Activated effector memory CD4-positive, alpha-beta T cell treated with anti-CD3 and anti-CD28 coated beads, Interleukin-2, amount 50 U/mL, for 16 hours (primary cell): Measurements from ENCODE around the gene RBM47.
"Not testable (repeated sequence)": the region's sequence is repeated elsewhere in the genome, so short reads cannot be mapped to it uniquely, and the experiment has no call there.

ENCODE experiments used
- DNase-seq: peaks from one replicate; pipeline ENCODE4 v3.0.0-alpha.2; 2020

Gene RBM47

DNA sequence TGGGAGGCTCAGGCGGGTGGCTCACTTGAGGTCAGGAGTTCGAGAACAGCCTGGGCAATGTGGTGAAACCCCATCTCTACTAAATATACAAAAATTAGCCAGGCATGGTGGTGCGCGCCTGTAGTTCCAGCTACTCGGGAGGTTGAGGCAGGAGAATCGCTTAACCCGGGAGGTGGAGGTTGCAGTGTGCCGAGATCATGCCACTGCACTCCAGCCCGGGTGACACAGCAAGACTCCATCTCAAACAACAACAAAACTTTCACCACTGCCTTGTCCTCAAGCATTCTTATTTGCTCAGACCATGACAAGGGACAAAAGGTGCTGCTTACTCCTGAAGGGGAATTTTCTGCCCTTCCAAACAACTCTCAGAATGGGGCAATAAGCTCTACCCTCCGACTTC, 194.4 kb downstream of the RBM47 start:
- DNase-seq, result not testable (repeated sequence)

DNA sequence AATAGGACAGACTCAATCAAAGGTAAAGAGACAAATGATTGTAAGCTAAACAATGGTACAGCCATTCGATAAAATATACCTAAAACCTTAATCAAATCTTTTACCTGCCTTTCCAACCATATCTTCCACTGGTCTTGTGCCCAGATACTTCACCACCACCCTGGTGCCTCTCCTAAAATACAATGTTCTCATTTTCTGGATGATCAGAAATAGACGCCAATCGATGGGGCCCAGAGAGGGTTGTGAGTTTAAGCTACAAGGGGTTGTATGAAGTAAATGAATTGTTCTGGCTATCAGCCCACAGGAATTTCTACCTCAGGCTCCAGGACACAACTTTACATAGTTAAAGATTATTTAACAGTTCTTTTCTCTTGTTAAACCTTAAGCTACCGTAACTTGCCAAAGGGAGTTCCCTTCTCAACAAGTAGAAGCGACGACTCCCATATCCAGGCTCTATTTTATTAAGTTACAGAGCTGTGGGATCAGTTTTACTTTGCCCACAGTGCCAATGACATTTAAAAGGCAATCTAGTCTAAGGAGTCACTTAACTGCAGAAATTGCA, 195.5 kb downstream of the RBM47 start:
- no peak for DNase-seq

DNA sequence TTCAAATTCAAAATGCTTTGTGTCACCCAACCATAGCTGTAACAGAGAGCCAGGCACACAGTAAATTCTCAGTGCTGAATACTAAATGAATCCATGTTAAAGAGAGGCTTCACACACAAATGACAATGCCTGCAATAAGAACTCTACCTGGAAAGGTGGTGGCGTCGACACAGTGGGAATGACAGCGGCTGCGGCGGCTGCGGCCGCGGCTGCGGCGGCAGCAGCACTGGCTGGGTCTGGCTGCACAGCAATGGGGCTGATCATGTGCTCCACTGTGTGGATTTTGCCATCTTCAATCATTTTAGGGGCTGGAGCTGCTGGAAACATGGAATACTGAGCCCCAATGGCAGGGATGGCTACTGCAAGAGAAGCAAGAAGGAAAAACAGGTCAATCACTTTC, 197.2 kb downstream of the RBM47 start:
- no peak for DNase-seq

DNA sequence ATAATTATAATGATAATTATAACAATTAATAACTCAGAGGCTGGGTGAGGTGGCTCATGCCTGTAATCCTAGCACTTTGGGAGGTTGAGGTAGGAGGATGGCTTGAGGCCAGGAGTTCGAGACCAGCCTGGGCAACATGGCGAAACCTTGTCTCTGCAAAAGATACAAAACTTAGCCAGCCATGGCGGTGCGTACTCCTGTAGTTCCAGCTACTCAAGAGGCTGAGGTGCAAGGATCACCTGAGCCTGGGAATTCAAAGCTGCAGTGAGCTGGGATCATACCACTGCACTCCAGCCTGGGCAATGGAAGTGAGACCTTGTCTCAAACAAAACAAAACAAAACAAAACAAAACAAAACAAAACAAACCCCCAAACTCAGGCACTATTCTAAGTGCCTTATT, 201.8 kb downstream of the RBM47 start:
- DNase-seq, result not testable (repeated sequence)

DNA sequence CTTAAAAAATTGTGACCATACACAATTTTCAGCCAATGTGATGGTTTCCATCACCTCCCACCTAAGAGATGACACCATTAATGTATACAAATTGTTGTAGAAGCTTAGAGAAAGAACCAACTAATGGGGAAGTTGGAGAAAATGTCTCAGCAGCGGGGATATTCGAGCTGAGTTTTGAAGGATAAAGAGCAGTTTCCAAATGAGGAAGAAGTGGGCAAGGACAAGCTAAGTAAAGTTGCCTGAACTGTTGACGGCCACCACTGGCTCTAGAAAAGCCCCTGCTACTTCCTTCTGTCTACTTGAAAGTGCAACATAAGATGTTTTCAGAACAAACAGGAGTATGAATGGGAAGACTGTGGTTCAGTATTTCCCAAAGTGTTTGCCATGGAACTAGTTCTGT, 202.5 kb downstream of the RBM47 start:
- DNase-seq, result no peak

DNA sequence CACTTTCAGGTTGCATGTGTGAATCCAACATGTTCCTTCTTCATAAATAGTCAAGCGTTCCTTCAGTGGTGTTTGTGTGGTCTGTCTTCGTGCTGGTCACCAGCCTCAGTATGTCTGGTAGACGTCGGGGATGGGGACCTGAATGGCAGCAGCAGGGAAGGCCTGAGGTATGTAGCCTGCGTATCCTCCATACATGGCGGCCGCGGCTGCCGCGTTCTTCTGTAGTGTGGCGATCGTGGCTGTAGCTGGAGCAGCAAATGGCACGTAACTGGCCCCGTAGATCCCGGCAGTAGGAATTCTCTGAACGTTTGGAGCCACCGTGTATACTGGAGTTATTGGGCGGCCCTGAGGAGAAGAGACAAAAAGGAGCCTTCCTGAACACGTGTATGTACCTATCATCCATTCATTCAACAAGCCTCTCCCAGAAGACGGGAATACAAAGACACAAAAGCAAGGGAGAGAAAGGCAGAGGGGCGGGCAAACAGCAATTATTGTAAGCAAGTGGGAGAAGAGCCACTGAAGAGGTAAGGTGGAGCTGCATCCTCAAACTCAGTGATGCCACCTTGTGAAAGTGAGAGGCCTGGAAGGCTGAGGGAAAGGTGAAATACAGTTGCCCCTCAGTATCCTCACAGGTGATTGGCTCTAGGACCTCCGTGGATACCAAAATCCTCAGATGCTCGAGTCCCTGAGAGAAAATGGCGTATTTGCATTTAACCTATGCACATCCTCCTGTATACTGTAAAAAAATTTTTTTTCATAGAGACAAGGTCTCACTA, 203.7 kb downstream of the RBM47 start:
- no peak for DNase-seq

DNA sequence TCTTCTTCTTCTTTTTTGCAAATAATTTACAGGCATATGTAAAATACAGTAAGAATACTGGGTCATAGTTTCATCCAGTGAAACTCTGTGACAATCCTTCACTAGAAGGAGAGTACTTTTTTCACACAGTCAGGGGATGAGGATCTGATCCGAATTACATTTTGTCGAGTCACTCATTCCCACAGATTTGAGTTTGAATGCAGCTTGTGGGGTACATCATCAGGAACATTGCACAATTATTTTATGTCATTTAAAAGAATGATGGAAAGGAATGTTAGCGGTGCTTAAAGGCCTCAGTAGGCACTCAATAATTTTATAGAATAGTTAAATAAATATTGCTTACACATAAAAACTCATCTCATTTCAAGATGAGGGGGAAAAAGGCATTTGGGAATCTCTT, 205.9 kb downstream of the RBM47 start:
- no peak for DNase-seq

DNA sequence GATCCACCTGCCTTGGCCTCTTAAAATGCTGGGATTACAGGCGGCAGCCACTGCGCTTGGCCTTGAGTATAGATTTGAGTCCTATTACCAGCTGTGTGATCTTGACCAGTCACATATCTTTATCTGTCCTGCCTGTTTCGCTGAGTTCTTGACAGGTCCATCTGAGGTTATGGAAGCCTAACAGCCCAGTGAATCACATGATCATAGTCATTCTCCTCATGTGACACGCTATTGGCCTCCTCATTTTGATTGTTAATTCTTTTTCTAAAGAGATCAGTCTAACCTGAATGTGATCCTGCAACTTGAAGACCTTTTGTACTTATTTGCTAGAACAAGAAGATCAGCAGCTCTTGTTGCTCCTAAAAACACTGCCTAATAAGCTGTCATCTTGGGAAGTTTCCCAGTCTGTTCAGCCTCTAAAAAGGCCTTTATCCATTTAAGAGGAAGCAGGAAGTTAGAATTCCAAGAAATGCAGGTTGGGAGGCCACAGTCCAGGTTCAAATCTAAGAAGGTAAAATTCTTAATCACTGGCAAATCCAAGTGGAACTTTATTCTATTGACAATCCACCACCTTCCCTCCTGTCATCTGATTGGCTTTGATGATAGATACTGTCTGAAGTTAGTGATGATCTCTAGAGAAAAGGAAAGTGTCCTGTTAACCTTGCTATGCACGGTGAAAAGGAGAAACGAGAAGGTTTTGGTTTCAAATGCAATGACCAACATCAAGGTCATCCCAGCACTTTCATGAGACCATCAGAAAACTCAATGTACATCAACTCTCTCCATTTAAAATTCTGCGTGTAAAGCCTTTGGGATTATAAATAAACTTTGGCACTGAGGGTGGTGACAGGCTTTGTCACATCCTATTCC, 207.6 kb downstream of the RBM47 start:
- DNase-seq, result no peak

DNA sequence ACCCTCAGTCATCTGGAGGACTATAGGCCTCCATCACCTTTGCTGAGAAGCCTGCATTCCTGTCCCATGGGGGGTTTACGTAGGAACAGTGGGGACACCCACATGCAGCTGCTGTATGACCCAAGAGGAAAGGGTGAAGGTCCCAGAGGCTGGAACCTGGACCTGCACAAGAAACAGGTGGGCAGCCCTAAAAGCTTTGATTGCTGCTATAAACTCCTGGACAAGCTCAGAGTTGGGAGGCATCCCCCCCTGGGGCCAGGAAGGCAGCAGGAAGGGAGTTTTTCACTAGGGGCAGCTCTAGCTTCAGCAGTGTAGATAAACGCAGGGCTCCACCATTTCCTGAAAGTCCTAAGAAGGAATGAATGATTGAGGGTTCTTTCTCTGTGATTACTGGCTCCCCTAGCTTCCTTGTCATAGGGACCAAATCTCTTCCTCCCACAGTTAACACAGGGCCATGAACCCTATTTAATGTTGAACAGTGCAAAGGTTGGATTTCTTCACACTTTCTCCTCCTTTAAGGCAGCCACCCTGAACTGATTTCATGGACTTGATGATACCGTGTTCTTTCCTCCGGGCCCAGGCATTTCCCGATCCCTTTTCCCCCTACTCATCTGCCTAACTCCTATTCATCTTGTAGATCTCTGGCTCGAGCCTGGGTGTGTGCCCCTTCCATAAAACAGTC, 210.3 kb downstream of the RBM47 start:
- no peak for DNase-seq

DNA sequence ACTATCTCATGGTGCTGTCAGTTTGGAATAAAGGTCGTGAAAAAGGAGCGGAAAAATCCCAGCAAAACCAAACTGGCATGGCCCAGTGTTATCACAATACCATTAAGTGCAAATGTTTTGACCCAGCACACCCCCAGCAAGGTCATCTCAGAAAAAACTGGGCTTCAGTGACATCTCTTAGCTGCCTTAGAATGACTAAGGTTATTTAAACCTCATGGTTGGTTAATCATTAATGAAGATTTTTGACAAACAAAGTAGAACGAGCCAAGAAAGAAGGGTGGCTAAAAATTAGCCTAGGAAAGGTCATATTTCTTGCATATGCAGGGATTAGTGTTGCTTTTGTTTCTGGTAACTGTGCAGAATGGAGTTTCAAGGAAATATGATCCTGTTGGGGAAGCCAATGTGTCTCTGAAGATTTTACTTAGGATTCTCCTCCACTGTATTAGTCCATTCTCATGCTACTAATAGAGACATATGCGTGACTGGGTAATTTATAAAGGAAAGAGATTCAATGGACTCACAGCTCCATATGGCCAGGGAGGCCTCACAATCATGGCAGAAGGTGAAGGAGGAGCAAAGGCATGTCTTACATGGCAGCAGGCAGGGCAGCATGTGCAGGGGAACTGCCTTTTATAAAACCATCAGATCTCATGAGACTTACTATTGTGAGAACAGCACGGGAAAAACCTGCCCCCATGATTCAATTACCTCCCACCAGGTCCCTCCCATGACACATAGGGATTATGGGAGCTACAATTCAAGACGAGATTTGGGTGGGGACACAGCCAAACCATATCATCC, 211.0 kb downstream of the RBM47 start:
- DNase-seq, result no peak

DNA sequence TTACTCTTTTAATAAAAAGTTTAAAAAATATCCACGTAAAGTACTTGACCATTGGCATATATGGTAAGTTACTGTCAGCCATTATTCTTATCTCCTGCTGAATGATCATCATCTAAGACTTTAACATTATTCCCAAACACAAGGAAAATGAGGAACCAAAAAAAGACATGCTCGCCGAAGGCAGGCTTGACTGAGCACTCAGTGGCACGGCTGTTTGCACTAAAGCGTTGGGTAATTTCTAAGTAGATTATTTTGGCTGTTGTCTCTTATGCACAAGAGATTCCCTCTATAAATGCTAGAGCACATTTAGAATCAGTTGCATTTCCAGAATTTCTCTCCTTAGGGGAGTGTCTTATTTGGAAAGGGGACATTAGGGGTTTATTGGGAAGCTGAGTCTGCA, 211.7 kb downstream of the RBM47 start:
- no peak for DNase-seq

DNA sequence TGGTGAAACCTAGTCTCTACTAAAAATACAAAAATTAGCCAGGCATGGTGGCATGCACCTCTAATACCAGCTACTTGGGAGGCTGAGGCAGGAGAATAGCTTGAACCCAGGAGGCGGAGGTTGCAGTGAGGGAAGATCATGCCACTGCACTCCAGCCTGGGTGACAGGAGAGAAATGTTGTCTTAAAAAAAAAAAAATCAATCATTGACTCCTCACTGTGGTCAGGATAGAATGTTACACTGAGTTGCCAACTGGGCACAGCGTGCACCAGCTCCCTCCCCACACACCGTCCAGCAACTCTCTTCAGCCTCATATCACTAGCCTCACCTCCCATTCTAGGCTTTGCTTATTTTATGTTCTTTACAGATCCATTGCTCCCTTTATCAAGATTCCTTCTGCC, 215.0 kb downstream of the RBM47 start:
- DNase-seq, result no peak

DNA sequence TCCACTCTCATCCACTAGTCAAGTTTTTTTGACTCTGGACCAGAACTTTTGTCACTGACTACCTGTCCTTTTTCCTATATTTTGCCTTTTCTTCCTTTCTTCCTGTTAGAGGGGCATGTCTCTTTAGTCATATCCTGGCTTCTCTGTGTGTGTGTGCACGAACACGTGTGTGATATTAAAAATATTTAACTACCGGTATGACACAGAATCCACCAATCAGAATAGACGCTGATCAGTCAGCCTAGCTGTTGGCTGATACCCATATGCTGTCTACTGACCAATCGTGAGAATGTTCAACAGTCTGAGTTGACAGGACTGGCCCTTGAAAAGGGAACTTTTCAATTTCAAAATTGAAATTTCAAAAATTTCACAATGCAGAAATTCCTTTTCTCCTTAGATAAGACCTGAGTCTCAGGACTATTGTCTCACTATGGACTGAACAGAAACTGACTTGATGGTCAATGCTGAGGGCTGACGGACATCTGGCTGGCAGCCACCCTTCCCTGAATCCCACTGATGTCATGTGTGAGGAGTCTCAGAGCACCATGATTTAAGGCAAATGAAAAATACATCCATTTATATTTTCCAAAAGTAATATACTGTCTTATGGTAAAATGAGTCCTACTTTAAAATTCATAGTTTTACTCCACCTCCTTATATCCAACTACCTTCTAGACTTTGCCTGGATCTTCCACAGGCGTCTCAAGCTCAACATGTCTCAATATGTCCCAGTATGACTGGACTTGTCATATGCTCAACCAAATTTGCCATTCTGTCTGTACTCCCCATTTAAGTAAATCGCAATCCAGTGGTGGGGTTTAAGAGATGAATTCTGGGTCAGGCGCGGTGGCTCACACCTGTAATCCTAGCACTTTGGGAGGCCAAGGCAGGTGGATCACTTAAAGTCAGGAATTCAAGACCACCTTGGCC, 216.5 kb downstream of the RBM47 start:
- no peak for DNase-seq

DNA sequence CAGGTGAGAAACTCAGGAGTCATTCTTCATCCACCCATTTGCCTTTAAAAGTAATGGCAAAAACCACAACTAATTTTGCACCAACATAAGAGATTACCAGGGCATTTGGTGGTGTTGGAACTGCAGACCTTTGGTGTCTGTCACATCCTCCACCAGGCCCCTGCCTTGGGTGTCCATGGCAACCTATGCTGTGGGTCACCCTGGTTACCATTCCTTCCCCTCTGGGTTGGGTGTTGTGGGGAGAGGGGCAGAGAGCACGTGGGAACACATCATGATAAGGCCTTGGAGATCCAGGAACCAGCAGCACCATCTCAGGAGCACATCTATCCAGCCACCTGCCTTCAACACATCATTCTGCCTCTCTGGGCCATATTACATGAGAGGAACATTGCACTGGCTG, 217.3 kb downstream of the RBM47 start:
- DNase-seq, result no peak

DNA sequence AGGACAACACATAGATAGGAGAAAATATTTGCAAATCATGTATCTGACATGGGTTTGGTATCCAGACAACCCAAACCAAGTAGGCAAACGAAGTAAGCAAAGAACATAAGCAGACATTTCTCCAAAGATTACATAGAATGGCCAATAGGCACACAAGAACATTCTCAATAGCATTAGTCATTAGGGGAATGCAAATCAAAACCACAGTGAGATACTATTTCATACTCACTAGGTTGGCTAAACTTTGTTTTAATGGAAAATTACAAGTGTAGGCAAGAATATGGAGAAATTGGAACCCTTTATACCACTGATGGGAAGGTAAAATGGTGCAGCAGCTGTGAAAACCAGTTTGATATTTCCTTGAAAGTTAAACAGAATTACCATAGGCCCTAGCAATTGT, 219.8 kb downstream of the RBM47 start:
- no peak for DNase-seq

DNA sequence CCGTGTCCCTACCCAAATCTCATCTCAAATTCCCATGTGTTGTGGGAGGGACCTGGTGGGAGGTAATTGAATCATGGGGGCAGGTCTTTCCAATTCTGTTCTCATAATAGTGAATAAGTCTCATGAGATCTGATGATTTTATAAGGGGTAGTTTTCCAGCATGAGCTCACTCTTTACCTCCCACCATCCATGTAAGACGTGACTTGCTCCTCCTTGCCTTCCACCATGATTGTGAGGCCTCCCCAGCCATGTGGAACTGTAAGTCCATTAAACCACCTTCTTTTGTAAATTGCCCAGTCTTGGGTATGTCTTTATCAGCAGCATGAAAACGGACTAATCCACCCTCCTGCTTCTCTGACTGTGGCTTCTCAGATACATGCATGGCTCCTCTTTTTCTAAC, 222.2 kb downstream of the RBM47 start:
- not testable (repeated sequence) for DNase-seq

DNA sequence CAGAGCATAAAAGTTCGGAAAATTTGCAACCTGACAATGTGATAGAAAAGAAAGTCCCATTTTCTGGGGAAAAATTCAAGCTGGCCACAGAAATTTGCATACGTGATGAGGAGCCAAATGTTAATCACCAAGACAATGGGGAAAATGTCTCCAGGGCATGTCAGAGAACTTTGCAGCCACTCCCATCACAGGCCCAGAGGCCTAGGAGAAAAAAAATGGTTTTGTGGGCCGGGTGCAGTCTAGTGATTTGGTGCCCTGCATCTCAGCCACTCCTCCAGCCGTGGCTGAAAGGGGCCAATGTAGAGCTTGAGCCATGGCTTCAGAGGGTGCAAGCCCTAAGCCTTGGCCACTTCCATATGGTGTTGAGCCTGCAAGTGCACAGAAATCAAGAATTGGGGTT, 223.3 kb downstream of the RBM47 start:
- DNase-seq, result no peak

DNA sequence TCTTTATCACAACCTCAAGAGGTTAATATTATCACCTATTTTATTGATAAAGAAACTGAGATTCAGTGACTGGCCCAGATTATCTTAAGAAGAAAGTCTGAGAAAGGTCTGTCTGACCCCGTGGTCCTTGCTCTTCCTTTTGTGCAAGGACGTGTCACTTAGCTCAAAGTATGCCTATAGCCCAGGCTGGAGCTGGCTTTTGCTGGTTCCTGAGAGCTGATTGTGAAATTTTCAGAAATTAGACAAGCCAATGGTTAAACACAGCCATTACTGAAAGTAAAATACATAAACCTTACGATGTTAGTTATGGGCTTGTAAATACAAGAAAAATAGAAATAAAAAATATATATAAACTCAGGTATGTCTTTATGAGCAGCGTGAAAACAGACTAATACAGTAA, 224.5 kb downstream of the RBM47 start:
- no peak for DNase-seq

DNA sequence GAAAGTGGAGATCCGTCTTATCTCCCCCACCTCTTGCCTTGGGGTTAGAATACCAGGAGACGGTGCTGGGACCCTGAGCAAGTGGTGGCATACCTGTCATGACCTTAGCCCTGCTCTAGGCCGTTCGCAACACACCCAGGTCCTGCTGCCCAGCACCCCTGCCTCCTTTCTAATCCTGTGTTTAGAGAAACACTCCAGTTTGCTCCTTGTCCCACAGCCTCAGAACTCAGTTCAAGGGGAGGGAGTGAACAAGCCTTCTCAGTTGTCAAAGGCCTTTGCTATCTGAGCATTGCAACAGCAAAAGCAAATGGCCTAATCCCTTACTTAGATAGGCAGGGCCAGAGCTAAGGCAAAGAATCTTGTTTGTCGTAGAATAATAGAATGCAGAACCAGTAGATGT, 226.6 kb downstream of the RBM47 start:
- no peak for DNase-seq

DNA sequence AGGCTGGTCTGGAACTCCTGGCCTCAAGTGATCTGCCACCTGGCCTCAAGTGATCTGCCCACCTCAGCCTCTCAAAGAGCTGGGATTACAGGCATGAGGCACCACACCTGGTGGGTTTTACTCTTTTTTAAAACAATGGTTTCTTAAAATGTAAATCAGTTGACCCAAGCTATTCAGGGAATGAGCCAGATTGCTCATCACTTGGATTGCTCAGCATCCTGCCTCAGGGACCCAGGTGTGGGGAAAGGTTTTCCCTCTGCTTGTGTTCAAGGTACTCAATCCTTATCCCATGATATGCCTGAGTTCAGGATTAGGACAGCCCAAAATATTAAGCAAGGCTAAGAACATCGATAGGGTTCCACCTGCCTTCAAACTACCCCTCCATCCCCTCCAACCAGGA, 227.1 kb downstream of the RBM47 start:
- no peak for DNase-seq

DNA sequence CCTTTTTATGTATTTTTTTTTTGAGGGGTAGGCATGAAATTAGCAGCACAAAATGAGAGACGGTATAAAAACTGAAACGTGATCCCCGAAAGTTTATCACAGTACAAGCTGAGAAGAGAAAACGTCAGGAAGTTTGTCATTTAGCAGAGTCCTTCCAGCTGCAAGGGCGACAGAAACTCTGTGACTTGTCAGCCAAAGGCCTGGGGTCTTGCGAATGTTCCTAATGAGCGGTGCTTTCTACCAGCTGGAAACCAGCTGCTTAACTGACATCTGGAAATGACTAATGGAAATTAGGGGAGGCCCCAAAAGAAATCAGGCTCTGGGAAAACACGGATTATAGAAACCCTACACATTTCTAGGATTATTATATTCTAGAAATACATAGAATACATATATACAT, 228.0 kb downstream of the RBM47 start:
- DNase-seq, result no peak
